Stimulated activated CD4-positive, alpha-beta T cell treated with anti-CD3 and anti-CD28 coated beads, Interleukin-12 subunit alpha, Interleukin-12 subunit beta, amount 100 ng/mL, for 24 hours (primary cell): ENCODE results near the gene COA8.

Source experiments
- DNase-seq, 2 experiments: peaks; one replicate each; pipeline ENCODE4 v3.0.0-alpha.2; 2020; ENCODE audit warnings: low read depth in 2 of 2

The COA8 gene

DNA sequence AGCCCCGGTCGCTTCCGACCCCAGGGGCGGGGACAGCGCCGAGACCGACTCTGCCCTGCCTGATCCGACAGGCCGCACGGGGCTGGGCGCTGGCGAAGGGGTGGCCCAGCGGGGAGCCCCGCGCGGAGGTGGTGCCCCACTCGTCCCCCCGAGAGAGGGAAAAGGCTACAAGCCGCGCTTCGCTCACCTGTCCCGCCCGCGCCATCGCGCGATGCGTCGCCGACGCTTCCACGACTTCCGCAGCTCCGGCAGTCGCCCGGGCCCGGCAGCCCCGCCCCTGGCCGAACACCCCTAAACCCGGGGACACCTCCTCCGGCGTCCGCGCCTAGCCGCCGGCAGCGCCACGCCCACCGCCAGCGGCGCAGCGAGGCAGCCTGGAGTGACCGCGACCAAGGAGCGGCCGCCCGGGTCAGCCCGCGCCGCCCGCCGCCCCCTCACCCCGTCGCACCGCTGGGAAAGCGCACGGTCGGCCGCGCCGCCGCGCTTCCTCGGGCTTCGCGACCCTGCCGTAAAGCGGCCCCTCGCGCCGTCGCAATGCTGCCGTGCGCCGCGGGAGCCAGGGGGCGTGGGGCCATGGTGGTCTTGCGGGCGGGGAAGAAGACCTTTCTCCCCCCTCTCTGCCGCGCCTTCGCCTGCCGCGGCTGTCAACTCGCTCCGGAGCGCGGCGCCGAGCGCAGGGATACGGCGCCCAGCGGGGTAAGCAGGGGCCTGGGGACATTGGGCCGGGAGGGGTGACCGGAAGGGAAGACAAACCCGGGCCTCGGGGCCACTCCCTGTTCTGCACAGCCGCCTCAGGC is at the start of gene COA8, which contains the start of gene BAG5:
COA8 (plus strand) TSS at position 532 of the 797 bp plus-strand sequence; CDS start at position 574, 42 bp downstream.
BAG5 (minus strand) TSS at position 229 of the 797 bp plus-strand sequence. CDS start 1,493 bp downstream, outside the sequence.
- peak; percentile 75 to 83 for DNase-seq

GRCh38 chr14:103514596-103515421 is 48.0 kb upstream of the COA8 start:
- DNase-seq: no peak

- no peak for DNase-seq
Measured at GRCh38 chr14:103516426-103517173, 46.2 kb upstream of the COA8 start.

DNA sequence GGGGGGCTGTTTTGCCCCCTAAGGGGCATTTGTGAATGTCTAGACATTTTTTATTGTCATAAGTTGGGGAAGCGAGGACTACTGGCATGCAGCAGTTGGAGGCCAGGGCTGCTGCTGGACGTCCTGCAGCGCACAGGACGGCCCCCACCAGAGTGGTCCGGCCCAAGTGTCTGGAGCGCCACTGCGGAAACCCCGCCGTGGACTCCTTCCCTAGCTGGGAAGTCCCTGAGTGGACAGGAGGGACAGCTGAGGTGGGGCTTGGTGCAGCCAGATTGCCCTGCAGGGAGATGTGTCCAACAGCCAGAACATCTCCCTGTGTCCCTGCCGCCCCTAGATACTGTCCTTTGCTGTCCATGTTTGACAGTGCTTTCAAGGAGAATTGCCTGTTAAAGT is 45.6 kb upstream of the COA8 start:
- DNase-seq: no peak

DNA sequence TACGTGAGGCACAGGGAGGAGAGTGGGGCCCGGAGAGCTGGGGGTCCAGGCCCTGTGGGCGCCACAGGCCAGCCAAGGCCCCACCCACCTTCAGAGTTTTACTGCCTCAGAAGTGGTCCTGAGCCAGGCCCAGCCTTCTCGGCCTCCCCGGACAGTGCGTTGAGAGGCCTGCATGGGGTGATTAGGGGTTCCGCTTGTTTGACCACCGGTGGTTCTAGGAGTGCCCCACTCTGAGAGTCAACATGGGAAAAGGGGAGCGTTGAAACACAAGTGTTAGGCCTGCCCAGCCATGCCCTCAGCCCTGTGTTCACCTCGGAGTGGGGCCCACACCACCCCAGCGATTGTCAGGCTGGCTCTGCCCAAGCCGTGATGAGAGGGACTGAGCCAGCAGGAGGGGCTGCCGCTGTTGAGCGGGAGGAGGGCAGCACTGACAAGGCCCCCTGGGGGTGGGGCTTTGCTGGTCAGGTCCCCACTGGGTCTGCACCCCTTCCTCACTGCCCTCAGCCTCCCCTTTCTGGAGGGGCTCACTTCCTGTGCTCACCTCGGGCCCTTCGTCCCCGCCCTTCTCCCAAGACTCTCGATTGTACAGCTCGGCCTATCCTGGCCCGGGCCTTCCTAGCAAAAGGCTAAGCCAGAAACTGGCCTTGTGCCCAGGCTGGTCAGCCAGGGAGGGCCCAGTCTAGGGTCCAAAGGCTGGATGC is 44.9 kb upstream of the COA8 start:
- no peak for DNase-seq

- peak in 1 of 2 experiments; percentile 58 for DNase-seq
Measured at GRCh38 chr14:103518422-103519042, 44.2 kb upstream of the COA8 start.

GRCh38 chr14:103519043-103519836 is 43.5 kb upstream of the COA8 start:
- no peak for DNase-seq

- no peak for DNase-seq
Measured at GRCh38 chr14:103519837-103520212, 42.9 kb upstream of the COA8 start.

- DNase-seq: no peak
Measured at GRCh38 chr14:103520269-103520656, 42.5 kb upstream of the COA8 start.

- peak in 1 of 2 experiments; percentile 41 for DNase-seq
Measured at GRCh38 chr14:103520657-103521437, 41.9 kb upstream of the COA8 start.

DNA sequence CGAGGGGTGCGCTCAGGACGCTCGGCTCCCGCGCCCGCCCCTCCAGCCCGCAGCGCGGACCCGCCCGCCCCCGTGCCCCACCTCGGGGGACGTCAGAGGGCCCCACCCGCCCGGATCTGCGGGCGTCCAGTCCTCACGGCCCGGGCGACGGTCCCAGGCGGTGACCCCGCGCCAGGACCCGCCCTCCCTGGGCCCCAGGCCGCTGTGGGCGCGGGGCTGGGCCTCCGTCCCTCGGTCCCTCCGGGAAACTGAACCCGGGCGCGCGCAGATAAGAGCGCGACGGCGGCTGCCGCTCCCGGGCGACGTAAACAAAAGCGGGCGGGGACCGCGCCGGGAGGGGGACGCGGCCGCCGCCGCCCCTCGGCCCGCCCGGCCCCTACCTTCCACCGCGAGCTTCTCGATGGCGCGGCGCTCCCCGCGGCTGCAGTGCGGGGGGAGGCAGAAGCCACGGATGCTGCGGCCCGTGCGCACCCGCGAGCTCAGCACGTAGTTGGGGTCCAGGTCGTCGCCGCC is 41.3 kb upstream of the COA8 start:
- DNase-seq: no peak

GRCh38 chr14:103521951-103522563 is 40.7 kb upstream of the COA8 start:
- no peak for DNase-seq

DNA sequence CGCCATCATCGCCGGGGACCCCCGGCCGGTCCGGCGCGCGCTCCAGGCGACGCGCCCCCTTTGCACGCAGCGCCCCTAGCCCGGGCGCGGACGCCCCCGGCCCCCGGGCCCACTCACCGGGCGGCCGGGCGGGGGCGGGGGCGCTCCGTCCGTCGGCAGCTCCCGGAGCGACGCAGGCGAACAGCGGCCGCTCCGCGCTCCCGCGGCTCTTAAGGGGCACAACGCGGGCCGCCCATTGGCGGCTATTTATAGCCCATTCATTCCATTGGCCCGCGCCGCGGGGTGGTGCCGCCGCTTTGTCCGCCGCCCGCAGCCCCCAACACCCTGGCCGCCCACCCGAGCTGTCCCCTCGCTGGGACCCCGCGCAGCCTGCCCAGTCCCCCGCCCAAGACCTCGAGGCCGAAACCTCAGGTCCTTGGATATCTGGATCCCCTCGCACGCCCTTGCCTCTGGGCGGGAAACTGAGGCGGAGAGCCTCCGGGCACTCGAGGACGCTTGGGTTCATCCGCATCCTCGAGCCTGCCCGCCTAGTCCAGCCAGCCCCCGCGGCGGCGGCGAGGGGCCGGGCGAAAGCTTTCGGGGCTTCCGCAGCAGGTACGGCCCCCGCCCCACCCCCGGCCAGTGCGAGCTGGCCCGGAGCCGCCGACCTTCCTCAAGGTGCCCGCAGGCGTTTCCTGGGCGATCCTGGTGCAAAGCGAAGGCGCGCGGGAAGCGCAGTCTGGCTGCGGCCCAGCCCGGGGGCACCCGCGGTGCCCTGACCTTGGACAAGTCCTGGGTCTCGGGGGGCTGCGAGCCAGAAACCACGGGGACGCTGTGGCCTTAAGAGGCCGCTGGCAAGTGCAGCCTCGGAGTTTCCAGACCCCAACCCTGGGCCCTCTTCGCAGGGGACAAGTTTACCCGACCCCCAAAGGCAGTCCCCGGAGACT is 39.8 kb upstream of the COA8 start, which contains the start of gene CKB:
CKB (minus strand) TSS at position 182 of the 926 bp plus-strand sequence. CDS start 337 bp downstream, outside the sequence.
- DNase-seq: no peak

- no peak for DNase-seq
Measured at GRCh38 chr14:103523575-103523954, 39.2 kb upstream of the COA8 start.

DNA sequence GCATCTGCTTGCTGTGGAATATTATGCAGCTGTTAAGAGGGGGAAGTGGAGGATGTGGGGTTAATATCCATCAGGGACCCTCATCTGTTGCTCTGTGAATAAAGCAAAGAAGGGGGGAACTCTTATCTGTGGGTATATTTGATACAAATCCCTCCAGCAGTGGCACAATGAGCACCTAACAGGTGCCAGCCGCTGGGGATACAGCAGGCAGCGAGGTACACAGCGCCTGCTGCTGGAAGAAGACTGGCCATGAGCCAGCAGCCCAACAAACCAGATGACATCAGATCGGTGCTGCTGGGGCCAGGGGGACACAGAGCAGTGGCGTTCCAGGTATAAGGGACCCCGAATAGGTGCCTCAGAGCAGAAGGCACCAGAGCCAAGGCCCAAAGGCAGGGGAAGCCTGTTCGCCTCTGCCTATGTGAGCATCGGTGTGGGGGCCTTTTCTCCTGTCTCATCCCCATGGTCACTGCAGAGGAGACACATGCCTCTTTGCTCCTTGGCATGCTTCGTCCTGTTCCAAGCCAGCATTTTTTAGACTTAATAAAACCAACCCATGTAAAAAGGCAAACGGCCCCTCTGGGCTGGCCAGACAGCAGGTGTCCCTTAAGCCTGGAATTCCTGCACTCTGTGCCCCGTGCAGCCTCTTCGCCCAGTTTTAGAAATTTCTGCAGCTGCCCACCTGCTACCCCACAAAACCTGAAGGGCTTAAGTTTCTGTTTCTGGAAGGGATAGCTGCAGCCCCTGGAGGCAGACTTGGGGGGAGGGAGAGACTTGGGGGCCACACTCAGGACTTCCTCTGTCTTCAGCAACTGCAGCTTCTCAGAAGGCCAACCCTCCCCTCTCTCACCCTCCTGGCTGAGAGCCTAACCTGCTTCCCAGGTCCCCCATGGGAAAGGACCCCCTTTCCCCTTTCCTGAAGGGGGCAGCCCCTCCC is 38.5 kb upstream of the COA8 start:
- DNase-seq: no peak
